K562 (cell line): ENCODE results near the gene ODAD3. TPM values are rescaled to one million over a fixed set of nuclear protein-coding genes. Genes with fewer than 3 reads are reported as not detected.
A peak's percentile ranks its signal among the peaks of the same experiment; 100 is the strongest.

Experiments
- ATF1 ChIP-seq, 2 experiments: fragments of 450-650 bp in 1 of 2; IDR thresholded peaks; 2 replicates each; pipeline ENCODE4 v1.6.1; 2016; ENCODE audit warnings: missing compliant biosample characterization in 1 of 2, missing genetic modification characterization in 1 of 2
- FOXA3 ChIP-seq, 2 experiments: fragments of 450-650 bp in 1 of 2; sonication (generic) in 1 of 2; formaldehyde crosslinking; IDR thresholded peaks in 1 of 2; conservative IDR thresholded peaks in 1 of 2; 2 replicates each; pipeline versions ENCODE4 v1.4.0 to v1.8.0; 2020 to 2022; ENCODE audit warnings: mild to moderate bottlenecking in 2 of 2, missing genetic modification reagents in 1 of 2
- FOXP4 ChIP-seq: sonication (generic); formaldehyde crosslinking; IDR thresholded peaks from 2 replicates; pipeline ENCODE4 v1.8.0; 2022; ENCODE audit warnings: mild to moderate bottlenecking, missing genetic modification reagents, borderline replicate concordance
- MNT ChIP-seq, 2 experiments: fragments of 450-650 bp; conservative IDR thresholded peaks; 2 replicates each; pipeline ENCODE4 v1.6.1; 2017; ENCODE audit warnings: mild to moderate bottlenecking in 2 of 2, moderate library complexity in 2 of 2
- MYNN ChIP-seq, 2 experiments: sonication (generic); formaldehyde crosslinking in 1 of 2; IDR thresholded peaks; 2 replicates each; pipeline versions ENCODE4 v1.5.0 to v1.6.1; 2016 to 2020; ENCODE audit warnings: antibody characterized with exemption in 1 of 2, missing genetic modification reagents in 1 of 2
- polyA plus RNA-seq, 8 experiments: library from polyadenylated mRNA; depleted of rRNA in 4 of 8; stranded (reverse) in 5 of 8; unstranded in 3 of 8; fragments of >200 nt; fragmentation: Nextera tagmentation in 2 of 8; fragmentation: Illumina TruSeq in 1 of 8; extraction: Ambion mirVana in 2 of 8; extraction: Trizol in 1 of 8; gene quantifications; 2 replicates each; pipeline versions ENCODE4 v1.2.1 to v1.2.3, GENCODE V29; 2011 to 2014; ENCODE audit warnings: inconsistent platforms in 1 of 8, missing spikeins in 1 of 8
- total RNA-seq, 7 experiments: library from RNA; depleted of rRNA in 6 of 7; stranded (reverse); fragments of >200 nt in 6 of 7; fragmentation: Illumina TruSeq in 2 of 7; extraction: Trizol in 2 of 7; gene quantifications; 2 replicates each; pipeline versions ENCODE4 v1.2.1 to v1.2.3, GENCODE V29; 2011 to 2021; ENCODE audit warnings: low replicate concordance in 1 of 7
- TF ChIP-seq, protein P1 (sequence below): fragments of 250-450 bp; sonication (Bioruptor Pico); IDR thresholded peaks from 2 replicates; pipeline ENCODE4 v1.8.0; 2022; ENCODE audit warnings: inconsistent platforms
- TF ChIP-seq, protein P2 (sequence below): fragments of 200-600 bp; sonication (generic); IDR thresholded peaks from one replicate; pipeline ENCODE4 v1.6.1; 2012; ENCODE audit warnings: mild to moderate bottlenecking, low read depth, low read length, inconsistent platforms

ODAD3 gene
- total and polyA plus RNA-seq, 9 of the 15 experiments (the other 6 are each of a cell fraction or from before 2014, with no cell fraction given) = 0.07 to 0.72 (median 0.14) TPM; not detected in 2

- TF ChIP-seq, protein P1, sequence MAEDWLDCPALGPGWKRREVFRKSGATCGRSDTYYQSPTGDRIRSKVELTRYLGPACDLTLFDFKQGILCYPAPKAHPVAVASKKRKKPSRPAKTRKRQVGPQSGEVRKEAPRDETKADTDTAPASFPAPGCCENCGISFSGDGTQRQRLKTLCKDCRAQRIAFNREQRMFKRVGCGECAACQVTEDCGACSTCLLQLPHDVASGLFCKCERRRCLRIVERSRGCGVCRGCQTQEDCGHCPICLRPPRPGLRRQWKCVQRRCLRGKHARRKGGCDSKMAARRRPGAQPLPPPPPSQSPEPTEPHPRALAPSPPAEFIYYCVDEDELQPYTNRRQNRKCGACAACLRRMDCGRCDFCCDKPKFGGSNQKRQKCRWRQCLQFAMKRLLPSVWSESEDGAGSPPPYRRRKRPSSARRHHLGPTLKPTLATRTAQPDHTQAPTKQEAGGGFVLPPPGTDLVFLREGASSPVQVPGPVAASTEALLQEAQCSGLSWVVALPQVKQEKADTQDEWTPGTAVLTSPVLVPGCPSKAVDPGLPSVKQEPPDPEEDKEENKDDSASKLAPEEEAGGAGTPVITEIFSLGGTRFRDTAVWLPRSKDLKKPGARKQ (CRISPR knock-in tag) = no peak
- TF ChIP-seq FOXA3 (CRISPR knock-in tag; conservative IDR thresholded peaks at IDR 0.05 in 1 of 2, IDR thresholded peaks at IDR 0.05 in 1 of 2) = peak in 1 of 2 experiments; percentile 96; a peak in 2 of 4 replicates
- TF ChIP-seq ATF1 (CRISPR knock-in tag; IDR thresholded peaks at IDR 0.05) = no peak
- peak; percentile 66 for TF ChIP-seq ATF1 (tag; IDR thresholded peaks at IDR 0.05)
- TF ChIP-seq MYNN (IDR thresholded peaks at IDR 0.05) = peak; percentile 48; the same call in 1 of the 2 replicates
- TF ChIP-seq MYNN (CRISPR knock-in tag; IDR thresholded peaks at IDR 0.05) = no peak
- TF ChIP-seq, protein P2, sequence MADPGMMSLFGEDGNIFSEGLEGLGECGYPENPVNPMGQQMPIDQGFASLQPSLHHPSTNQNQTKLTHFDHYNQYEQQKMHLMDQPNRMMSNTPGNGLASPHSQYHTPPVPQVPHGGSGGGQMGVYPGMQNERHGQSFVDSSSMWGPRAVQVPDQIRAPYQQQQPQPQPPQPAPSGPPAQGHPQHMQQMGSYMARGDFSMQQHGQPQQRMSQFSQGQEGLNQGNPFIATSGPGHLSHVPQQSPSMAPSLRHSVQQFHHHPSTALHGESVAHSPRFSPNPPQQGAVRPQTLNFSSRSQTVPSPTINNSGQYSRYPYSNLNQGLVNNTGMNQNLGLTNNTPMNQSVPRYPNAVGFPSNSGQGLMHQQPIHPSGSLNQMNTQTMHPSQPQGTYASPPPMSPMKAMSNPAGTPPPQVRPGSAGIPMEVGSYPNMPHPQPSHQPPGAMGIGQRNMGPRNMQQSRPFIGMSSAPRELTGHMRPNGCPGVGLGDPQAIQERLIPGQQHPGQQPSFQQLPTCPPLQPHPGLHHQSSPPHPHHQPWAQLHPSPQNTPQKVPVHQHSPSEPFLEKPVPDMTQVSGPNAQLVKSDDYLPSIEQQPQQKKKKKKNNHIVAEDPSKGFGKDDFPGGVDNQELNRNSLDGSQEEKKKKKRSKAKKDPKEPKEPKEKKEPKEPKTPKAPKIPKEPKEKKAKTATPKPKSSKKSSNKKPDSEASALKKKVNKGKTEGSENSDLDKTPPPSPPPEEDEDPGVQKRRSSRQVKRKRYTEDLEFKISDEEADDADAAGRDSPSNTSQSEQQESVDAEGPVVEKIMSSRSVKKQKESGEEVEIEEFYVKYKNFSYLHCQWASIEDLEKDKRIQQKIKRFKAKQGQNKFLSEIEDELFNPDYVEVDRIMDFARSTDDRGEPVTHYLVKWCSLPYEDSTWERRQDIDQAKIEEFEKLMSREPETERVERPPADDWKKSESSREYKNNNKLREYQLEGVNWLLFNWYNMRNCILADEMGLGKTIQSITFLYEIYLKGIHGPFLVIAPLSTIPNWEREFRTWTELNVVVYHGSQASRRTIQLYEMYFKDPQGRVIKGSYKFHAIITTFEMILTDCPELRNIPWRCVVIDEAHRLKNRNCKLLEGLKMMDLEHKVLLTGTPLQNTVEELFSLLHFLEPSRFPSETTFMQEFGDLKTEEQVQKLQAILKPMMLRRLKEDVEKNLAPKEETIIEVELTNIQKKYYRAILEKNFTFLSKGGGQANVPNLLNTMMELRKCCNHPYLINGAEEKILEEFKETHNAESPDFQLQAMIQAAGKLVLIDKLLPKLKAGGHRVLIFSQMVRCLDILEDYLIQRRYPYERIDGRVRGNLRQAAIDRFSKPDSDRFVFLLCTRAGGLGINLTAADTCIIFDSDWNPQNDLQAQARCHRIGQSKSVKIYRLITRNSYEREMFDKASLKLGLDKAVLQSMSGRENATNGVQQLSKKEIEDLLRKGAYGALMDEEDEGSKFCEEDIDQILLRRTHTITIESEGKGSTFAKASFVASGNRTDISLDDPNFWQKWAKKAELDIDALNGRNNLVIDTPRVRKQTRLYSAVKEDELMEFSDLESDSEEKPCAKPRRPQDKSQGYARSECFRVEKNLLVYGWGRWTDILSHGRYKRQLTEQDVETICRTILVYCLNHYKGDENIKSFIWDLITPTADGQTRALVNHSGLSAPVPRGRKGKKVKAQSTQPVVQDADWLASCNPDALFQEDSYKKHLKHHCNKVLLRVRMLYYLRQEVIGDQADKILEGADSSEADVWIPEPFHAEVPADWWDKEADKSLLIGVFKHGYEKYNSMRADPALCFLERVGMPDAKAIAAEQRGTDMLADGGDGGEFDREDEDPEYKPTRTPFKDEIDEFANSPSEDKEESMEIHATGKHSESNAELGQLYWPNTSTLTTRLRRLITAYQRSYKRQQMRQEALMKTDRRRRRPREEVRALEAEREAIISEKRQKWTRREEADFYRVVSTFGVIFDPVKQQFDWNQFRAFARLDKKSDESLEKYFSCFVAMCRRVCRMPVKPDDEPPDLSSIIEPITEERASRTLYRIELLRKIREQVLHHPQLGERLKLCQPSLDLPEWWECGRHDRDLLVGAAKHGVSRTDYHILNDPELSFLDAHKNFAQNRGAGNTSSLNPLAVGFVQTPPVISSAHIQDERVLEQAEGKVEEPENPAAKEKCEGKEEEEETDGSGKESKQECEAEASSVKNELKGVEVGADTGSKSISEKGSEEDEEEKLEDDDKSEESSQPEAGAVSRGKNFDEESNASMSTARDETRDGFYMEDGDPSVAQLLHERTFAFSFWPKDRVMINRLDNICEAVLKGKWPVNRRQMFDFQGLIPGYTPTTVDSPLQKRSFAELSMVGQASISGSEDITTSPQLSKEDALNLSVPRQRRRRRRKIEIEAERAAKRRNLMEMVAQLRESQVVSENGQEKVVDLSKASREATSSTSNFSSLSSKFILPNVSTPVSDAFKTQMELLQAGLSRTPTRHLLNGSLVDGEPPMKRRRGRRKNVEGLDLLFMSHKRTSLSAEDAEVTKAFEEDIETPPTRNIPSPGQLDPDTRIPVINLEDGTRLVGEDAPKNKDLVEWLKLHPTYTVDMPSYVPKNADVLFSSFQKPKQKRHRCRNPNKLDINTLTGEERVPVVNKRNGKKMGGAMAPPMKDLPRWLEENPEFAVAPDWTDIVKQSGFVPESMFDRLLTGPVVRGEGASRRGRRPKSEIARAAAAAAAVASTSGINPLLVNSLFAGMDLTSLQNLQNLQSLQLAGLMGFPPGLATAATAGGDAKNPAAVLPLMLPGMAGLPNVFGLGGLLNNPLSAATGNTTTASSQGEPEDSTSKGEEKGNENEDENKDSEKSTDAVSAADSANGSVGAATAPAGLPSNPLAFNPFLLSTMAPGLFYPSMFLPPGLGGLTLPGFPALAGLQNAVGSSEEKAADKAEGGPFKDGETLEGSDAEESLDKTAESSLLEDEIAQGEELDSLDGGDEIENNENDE = no peak
- peak; percentile 100 for TF ChIP-seq FOXP4 (CRISPR knock-in tag)
- peak; percentile 98 to 99 for TF ChIP-seq MNT (conservative IDR thresholded peaks at IDR 0.05)
These were observed 47.6 kb upstream of the ODAD3 start (continued) for GRCh38 chr19:11482384-11483050.
